HG03064 (cell line): ENCODE data around the gene OTULINL.

ENCODE experiments used
- ATAC-seq: cut with Tn5 transposase; IDR thresholded peaks from one replicate; pipeline ENCODE4 v1.9.1; 2021; ENCODE audit warnings: low read depth; ENCODE audit not compliant: unreplicated experiment

Gene OTULINL

DNA sequence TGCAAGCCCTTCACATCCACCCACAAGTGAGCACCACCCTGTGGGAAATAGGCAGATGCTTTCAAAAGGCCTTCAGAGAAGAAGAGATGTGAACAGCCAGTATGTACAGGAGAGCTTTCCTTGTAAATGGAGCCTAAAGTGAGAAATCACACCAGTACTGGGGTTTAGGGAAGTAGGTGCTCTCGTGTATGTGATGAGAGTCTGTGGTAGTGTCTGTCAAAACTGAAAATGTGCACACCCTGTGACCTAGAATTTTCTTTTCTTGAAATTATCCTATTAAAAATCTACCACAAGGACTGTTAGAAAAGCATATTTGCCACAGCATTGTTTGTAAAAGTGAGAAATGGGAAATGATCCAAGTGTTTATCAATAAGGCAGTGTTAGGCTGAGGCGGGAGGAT is 16.6 kb downstream of the OTULINL start:
- no peak for ATAC-seq

DNA sequence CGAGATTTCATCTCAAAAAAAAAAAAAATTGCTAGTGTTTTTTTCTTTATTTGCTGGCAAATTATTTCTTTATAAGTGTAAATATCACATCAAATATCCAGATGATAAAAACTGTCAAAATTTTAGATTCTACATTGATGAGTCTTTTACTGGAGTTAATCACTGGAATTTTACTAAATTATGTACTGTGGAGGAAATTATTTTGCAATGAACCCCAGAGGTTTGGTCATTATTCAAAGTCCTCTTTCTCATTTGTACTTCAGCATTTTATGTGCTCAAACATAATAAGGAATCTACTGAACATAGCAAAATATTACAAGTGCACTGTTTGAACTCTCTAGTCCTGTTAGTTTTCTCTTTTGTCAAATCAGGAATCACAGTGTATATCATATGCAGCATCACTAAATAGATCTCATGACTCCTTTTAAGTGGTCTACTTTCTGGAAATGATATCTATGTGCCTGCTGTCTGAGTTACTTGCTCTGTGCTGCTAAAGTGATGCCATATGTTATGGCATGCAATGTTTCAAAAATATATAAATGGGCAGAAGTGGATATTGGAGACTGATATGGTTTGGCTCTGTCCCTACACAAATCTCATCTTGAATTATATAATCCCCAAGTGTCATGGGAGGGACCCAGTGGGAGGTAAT is 18.0 kb downstream of the OTULINL start:
- no peak for ATAC-seq

- no peak for ATAC-seq
Measured at GRCh38 chr5:14600846-14601245, 19.3 kb downstream of the OTULINL start.

DNA sequence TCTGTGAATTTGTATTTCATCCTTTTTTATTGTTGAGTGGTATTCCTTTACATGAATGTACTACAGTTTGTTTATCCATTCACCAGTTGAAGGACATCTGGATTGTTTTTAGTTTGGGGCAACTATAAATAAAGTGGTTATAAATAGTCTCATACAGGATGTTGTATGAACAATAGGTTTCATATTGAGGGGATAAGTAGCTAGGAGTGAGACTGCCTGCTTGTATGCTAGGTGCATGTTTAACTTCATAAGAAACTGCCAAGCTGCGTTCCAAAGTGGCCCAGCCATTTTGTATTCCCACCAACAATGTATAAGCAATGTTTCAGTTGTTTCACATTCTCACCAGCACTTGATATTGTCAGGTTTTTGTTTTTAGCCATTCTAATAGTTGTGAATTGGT is 21.5 kb downstream of the OTULINL start:
- ATAC-seq = no peak

- no peak for ATAC-seq
Measured at GRCh38 chr5:14607104-14607503, 25.5 kb downstream of the OTULINL start.

DNA sequence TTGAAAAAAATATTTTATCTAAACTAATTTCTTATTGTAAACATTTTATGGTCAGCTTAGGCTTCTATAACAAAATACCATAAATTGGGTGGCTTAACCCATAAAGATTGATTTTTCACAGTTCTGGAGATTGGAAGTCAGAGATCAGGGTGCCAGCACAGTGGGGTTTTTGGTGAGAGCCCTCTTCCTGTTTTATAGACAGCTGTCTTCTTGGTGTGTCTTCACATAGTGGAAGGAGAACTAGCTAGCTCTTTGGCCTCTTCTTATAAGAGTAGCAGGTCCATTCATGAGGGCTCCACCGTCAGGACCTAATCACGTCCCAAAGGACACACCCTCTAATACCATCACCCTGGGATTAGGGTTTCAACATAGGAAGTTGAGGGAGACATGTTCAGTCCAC is 26.6 kb downstream of the OTULINL start:
- no peak for ATAC-seq

GRCh38 chr5:14611737-14612136 is 30.1 kb downstream of the OTULINL start:
- no peak for ATAC-seq

GRCh38 chr5:14614490-14614889 is 32.9 kb downstream of the OTULINL start:
- ATAC-seq = no peak

DNA sequence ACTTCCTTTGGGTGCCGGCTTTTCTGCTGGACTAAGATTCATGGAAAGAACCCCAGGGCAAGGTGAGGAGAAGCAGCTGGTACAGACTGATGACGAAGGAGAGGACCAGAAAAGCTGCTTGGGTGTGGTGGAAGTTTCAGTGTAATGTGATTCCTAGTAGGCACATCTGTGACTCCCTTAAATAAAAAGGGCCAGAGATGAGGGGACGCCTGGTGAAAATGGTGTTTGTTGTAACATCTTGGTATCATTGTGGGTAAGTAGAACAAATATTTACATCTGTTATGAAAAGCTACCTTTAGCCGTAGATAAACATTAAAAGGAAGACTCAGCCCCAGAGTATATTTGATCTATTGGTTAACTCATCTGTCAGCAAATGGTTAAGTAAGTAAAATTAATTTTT is 33.8 kb downstream of the OTULINL start:
- no peak for ATAC-seq

GRCh38 chr5:14617441-14617840 is 35.8 kb downstream of the OTULINL start:
- no peak for ATAC-seq

GRCh38 chr5:14627270-14627669 is 45.7 kb downstream of the OTULINL start:
- ATAC-seq = no peak

GRCh38 chr5:14628346-14628745 is 46.8 kb downstream of the OTULINL start:
- no peak for ATAC-seq

DNA sequence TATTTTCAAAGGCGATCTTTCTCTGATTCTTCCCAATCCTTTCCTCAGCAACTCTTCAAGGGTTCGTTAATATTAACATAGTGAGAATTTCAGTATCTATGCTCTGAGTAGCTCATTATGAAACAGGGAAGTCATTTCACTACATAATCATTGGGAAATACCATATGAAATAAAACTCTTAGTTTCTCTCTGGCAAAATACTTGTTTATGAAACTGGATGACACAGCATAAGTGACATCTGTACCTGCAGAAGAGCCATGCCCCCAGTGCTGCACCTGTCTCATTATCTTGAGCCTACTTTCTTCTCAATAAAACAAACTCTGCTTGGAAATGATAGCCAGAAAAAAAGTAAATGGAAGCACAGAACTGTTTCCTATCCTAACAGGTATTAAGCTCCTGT is 49.1 kb downstream of the OTULINL start:
- no peak for ATAC-seq

- no peak for ATAC-seq
Measured at GRCh38 chr5:14635656-14636055, 54.1 kb downstream of the OTULINL start.

DNA sequence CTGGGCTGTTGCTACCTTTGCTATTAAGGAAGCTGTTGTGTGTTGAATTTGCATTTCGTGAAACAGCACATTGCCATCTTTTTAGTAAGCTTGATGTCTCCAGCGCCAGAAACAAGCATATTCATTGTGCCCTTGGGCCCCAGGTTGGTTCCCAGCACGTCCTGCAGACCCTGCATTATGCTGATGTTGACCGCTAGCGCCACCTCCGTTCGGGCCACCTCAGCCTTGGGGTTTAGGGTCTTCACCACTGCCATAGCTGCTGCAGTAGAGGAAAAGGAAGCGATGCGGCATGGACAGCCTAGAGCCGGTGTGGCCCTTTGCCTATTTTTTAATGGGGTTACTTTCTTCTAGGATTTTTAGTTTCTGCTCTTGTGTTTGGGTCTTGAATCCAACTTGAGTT is 59.2 kb downstream of the OTULINL start:
- ATAC-seq = no peak

- ATAC-seq = no peak
Measured at GRCh38 chr5:14644623-14645237, 63.1 kb downstream of the OTULINL start.

GRCh38 chr5:14650052-14650451 is 68.5 kb downstream of the OTULINL start:
- no peak for ATAC-seq

DNA sequence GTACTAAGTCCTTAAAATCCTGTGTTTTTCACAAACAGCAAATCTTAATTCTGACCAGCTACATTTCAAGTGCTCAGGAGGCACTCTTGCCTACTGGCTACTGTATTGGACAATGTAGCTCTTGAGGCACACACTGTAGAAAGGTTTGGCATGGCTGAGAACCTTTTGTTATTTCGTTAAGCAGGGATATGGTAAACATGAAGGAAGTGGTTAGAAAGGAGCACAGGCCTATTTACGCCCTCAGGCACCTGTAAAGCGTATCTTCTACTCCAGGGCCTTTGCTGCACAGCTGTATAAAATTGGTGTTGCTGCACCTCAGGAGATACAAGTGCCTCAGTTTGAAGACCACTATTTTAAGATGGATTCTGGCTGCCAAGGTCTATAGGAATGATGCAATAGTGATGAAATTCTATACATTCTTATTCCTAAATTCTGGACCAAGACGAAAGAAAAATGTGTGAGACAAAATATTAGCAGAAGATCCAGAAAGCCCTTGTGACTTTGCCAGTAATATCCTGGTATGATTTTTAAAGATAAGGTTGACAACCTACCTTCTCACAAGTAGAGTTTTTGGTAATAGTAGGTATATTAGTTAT is 73.7 kb downstream of the OTULINL start:
- no peak for ATAC-seq

DNA sequence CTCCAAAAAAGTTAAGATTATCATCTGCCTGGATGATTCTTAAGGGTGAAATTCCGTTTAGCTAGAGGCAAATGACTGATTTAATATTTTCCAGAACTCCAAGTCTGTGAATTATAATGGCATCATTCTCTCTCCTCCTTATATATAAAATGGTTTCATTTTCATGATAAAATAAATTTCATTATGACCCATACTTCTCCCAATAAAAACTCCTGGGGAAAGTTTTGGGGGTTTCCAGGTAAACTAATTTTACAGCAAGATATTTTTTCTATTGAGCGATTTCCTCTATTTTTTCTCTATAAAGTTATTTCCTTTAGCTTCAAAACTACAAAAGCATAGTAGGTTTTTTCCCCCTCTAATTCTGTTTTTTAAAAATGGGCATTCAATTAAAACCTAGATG is 75.3 kb downstream of the OTULINL start:
- ATAC-seq = no peak

DNA sequence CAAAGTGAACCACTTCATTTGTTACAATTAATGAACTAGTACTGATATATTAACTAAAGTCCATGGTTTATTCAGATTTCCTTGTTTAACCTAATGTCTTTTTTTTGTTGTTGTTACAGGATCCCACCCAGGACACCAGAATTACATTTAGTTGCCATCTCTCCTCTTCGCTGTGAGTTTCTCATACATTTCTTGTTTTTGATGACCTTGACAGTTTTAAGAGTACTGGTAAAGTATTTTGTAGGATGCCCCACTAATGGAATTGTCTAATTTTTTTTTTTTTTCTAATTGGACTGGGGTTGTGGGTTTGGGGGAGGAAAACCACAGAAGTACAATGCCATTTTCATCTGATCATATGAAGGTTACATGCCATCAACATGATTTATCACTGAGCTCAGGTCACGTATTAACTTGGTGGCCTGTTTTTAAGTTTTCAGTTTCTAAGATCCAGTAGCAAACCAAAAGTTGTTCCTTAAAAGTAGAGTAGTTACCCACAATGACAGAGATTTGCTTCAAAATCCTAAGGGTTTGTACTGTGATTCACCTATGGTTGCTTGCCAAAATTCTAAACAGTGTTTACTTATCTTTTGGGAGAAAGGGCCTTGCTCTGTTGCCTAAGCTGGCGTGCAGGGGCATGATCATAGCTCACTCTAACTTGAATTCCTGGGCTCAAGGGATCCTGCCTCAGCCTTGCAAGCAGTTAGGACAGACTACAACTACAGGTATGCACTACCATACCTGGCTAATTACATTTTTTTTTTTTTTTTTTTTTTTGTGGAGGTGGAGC is 78.4 kb downstream of the OTULINL start:
- no peak for ATAC-seq

GRCh38 chr5:14660833-14661232 is 79.2 kb downstream of the OTULINL start:
- ATAC-seq = no peak
